ENCODE data around the gene ANKRD6. TPM values are rescaled to one million over a fixed set of nuclear protein-coding genes. Genes with fewer than 3 reads are reported as not detected.

Gene ANKRD6
- total RNA-seq, 1 experiment from 2014 or later = 1.8 TPM

GRCh38 chr6:89681983-89682564 is 249.1 kb downstream of the ANKRD6 start:
- no peak for DNase-seq (ENCODE audit: extremely low read depth, low read depth)

GRCh38 chr6:89682991-89683390 is 250.0 kb downstream of the ANKRD6 start:
- no peak for DNase-seq (ENCODE audit: extremely low read depth, low read depth)

Small RNA genes within 50 kb of the gene (small RNA-seq; reads per million reads assigned to genes)
- 0 to 0.18 reads per million in 2 experiments for gene RN7SL11P

Other genes with a start within 250 kb of the ANKRD6 start
- gene GABRR1, start 215.8 kb upstream of the ANKRD6 start, total RNA-seq (2014; rRNA removed; shearing (Covaris generic)) = not detected in 2 replicates
- not detected in 2 replicates for gene GABRR2, start 117.9 kb upstream of the ANKRD6 start, total RNA-seq (2014; rRNA removed; shearing (Covaris generic))
- 29.6 and 30.3 TPM in 2 replicates for gene UBE2J1, start 80.4 kb upstream of the ANKRD6 start, total RNA-seq (2014; rRNA removed; shearing (Covaris generic))
- gene RRAGD, start 20.9 kb upstream of the ANKRD6 start, total RNA-seq (2014; rRNA removed; shearing (Covaris generic)) = 3.0 and 4.0 TPM in 2 replicates
- 20.1 and 21.0 TPM in 2 replicates for gene LYRM2, start 205.6 kb downstream of the ANKRD6 start, total RNA-seq (2014; rRNA removed; shearing (Covaris generic))

Data from NCI-H460 (cell line).